Trophoblast cell (in vitro differentiated cells and primary cell): ENCODE data around the gene SAPCD2.
A peak's percentile ranks its signal among the peaks of the same experiment; 100 is the strongest.

Source experiments
- DNase-seq, 2 donors: peaks; one replicate each; pipeline ENCODE4 v3.0.0-alpha.2; 2016
- H2AFZ ChIP-seq: 2 replicates; pipeline ENCODE4 v1.6.1; 2013; ENCODE audit warnings: low read length, moderate library complexity, mild to moderate bottlenecking; ENCODE audit not compliant: insufficient read depth, poor library complexity
- H2AK5ac ChIP-seq: 2 replicates; pipeline ENCODE4 v1.6.1; 2013; ENCODE audit warnings: mild to moderate bottlenecking, low read length
- H2BK120ac ChIP-seq: 2 replicates; pipeline ENCODE4 v1.6.1; 2013; ENCODE audit warnings: low read length, mild to moderate bottlenecking, moderate library complexity; ENCODE audit not compliant: insufficient read depth, poor library complexity
- H2BK12ac ChIP-seq: 2 replicates; pipeline ENCODE4 v1.6.1; 2013; ENCODE audit warnings: mild to moderate bottlenecking, low read length, moderate library complexity
- H2BK5ac ChIP-seq: 2 replicates; pipeline ENCODE4 v1.6.1; 2013; ENCODE audit warnings: low read length, low read depth, moderate library complexity, mild to moderate bottlenecking; ENCODE audit not compliant: poor library complexity
- H3K14ac ChIP-seq: 2 replicates; pipeline ENCODE4 v1.6.1; 2013; ENCODE audit warnings: mild to moderate bottlenecking, low read length
- H3K18ac ChIP-seq: 2 replicates; pipeline ENCODE4 v1.6.1; 2013; ENCODE audit warnings: mild to moderate bottlenecking, low read length
- H3K23ac ChIP-seq: 2 replicates; pipeline ENCODE4 v1.6.1; 2013; ENCODE audit warnings: low read length
- H3K27ac ChIP-seq: 2 replicates; pipeline ENCODE4 v1.5.1; 2013; ENCODE audit warnings: low read depth, mild to moderate bottlenecking, inconsistent platforms, low read length, moderate library complexity
- H3K27me3 ChIP-seq: 2 replicates; pipeline ENCODE4 v1.6.1; 2013; ENCODE audit warnings: inconsistent platforms, mild to moderate bottlenecking, low read length, moderate library complexity; ENCODE audit not compliant: insufficient read depth
- H3K36me3 ChIP-seq, 2 experiments: 1 replicate in 1 of 2; 2 replicates in 1 of 2; pipeline ENCODE4 v1.6.1; 2013; ENCODE audit warnings: low read length in 2 of 2, mild to moderate bottlenecking in 2 of 2, moderate library complexity in 1 of 2; ENCODE audit not compliant: insufficient read depth in 2 of 2, control insufficient read depth in 1 of 2
- H3K4ac ChIP-seq: 2 replicates; pipeline ENCODE4 v1.6.1; 2013; ENCODE audit warnings: low read depth, mild to moderate bottlenecking, low read length, moderate library complexity
- H3K4me1 ChIP-seq, 2 experiments: 1 replicate in 1 of 2; 2 replicates in 1 of 2; pipeline ENCODE4 v1.6.1; 2013; ENCODE audit warnings: low read length in 2 of 2, mild to moderate bottlenecking in 2 of 2, moderate library complexity in 1 of 2; ENCODE audit not compliant: insufficient read depth in 2 of 2, control insufficient read depth in 1 of 2
- H3K4me2 ChIP-seq: 2 replicates; pipeline ENCODE4 v1.6.1; 2013; ENCODE audit warnings: inconsistent platforms, mild to moderate bottlenecking, low read length, moderate library complexity
- H3K4me3 ChIP-seq: 2 replicates; pipeline ENCODE4 v1.5.1; 2013; ENCODE audit warnings: mild to moderate bottlenecking, low read depth, low read length, inconsistent platforms
- H3K79me1 ChIP-seq: one replicate; pipeline ENCODE4 v1.6.1; 2013; ENCODE audit warnings: low read length
- H3K79me2 ChIP-seq: 2 replicates; pipeline ENCODE4 v1.6.1; 2013; ENCODE audit warnings: low read length, mild to moderate bottlenecking; ENCODE audit not compliant: control insufficient read depth, insufficient read depth, poor library complexity
- H3K9ac ChIP-seq: 2 replicates; pipeline ENCODE4 v1.6.1; 2013; ENCODE audit warnings: mild to moderate bottlenecking, low read length
- H3K9me3 ChIP-seq: 2 replicates; pipeline ENCODE4 v1.6.1; 2013; ENCODE audit warnings: low read depth, mild to moderate bottlenecking, control low read depth, inconsistent platforms, low read length; ENCODE audit not compliant: insufficient read depth
- H4K12ac ChIP-seq: 2 replicates; pipeline ENCODE4 v1.6.1; 2013; ENCODE audit warnings: low read depth, mild to moderate bottlenecking, low read length, moderate library complexity
- H4K8ac ChIP-seq: 2 replicates; pipeline ENCODE4 v1.6.1; 2013; ENCODE audit warnings: low read depth, mild to moderate bottlenecking, low read length, moderate library complexity
- H4K91ac ChIP-seq: one replicate; pipeline ENCODE4 v1.6.1; 2013; ENCODE audit warnings: low read depth, mild to moderate bottlenecking, low read length, moderate library complexity
- WGBS: extraction: QIAGEN DNeasy Blood & Tissue Kit; methylation state at CpG from one replicate; pipeline ENCODE4 v1.1.7; 2013; ENCODE audit warnings: missing lambda C conversion rate; ENCODE audit not compliant: insufficient read length, insufficient coverage; ENCODE audit errors: extremely low coverage; 5-methylcytosine and 5-hydroxymethylcytosine counted together

The SAPCD2 gene

GRCh38 chr9:137082925-137083290 is 12.6 kb upstream of the SAPCD2 start:
- H3K4me2 ChIP-seq, result no peak overlapping the region
- no peak overlapping the region for H2AFZ ChIP-seq
- H2BK12ac ChIP-seq, result no peak overlapping the region
- no peak overlapping the region for H3K23ac ChIP-seq
- peaks cover 14% of the 10 kb centered on the region for H3K79me1 ChIP-seq
- H3K4me3 ChIP-seq, result peak overlapping the region; percentile 12
- DNase-seq, result no peak
- peaks cover 7% of the 10 kb centered on the region for H3K79me2 ChIP-seq
- H2BK120ac ChIP-seq, result no peak overlapping the region
- peaks cover 0 to 2% of the 10 kb centered on the region in 2 experiments for H3K36me3 ChIP-seq
- no CpG with 5 or more reads among the region's 8 CpGs for WGBS
- no peak overlapping the region for H4K91ac ChIP-seq
- H2AK5ac ChIP-seq, result no peak overlapping the region
- no peak overlapping the region for H3K14ac ChIP-seq
- H3K4me1 ChIP-seq, result peaks cover 21% of the 10 kb centered on the region in 2 experiments
- H3K27me3 ChIP-seq, result peaks cover 10% of the 10 kb centered on the region
- H4K12ac ChIP-seq, result no peak overlapping the region
- H3K9ac ChIP-seq, result no peak overlapping the region
- no peak overlapping the region for H4K8ac ChIP-seq
- no peak overlapping the region for H2BK5ac ChIP-seq
- no peak overlapping the region for H3K4ac ChIP-seq
- peaks cover 5% of the 10 kb centered on the region for H3K9me3 ChIP-seq
- no peak overlapping the region for H3K27ac ChIP-seq
- no peak overlapping the region for H3K18ac ChIP-seq

- no peak overlapping the region for H3K18ac ChIP-seq
- peaks cover 15% of the 10 kb centered on the region for H3K79me1 ChIP-seq
- no CpG with 5 or more reads among the region's 16 CpGs for WGBS
- H4K91ac ChIP-seq, result no peak overlapping the region
- peak overlapping the region; percentile 12 for H3K4me3 ChIP-seq
- H2BK5ac ChIP-seq, result no peak overlapping the region
- peaks cover 7% of the 10 kb centered on the region for H3K79me2 ChIP-seq
- H2AK5ac ChIP-seq, result no peak overlapping the region
- H2AFZ ChIP-seq, result no peak overlapping the region
- no peak overlapping the region for H3K4me2 ChIP-seq
- H4K8ac ChIP-seq, result no peak overlapping the region
- H3K14ac ChIP-seq, result no peak overlapping the region
- no peak overlapping the region for H3K9ac ChIP-seq
- DNase-seq, result no peak
- H3K4ac ChIP-seq, result no peak overlapping the region
- no peak overlapping the region for H2BK12ac ChIP-seq
- no peak overlapping the region for H3K27ac ChIP-seq
- H3K23ac ChIP-seq, result no peak overlapping the region
- H2BK120ac ChIP-seq, result no peak overlapping the region
- H3K4me1 ChIP-seq, result peaks cover 18 to 21% of the 10 kb centered on the region in 2 experiments
- peaks cover 15% of the 10 kb centered on the region for H3K27me3 ChIP-seq
- peaks cover 0 to 2% of the 10 kb centered on the region in 2 experiments for H3K36me3 ChIP-seq
- H3K9me3 ChIP-seq, result peaks cover 6% of the 10 kb centered on the region
- H4K12ac ChIP-seq, result no peak overlapping the region
These were observed 12.0 kb upstream of the SAPCD2 start for GRCh38 chr9:137082222-137082924.

- H4K91ac ChIP-seq, result no peak overlapping the region
- peaks cover 0 to 2% of the 10 kb centered on the region in 2 experiments for H3K36me3 ChIP-seq
- H3K14ac ChIP-seq, result no peak overlapping the region
- H3K27me3 ChIP-seq, result peaks cover 22% of the 10 kb centered on the region
- H2BK5ac ChIP-seq, result no peak overlapping the region
- no CpG with 5 or more reads among the region's 24 CpGs for WGBS
- H3K4ac ChIP-seq, result no peak overlapping the region
- H3K27ac ChIP-seq, result no peak overlapping the region
- no peak for DNase-seq
- H3K79me1 ChIP-seq, result peaks cover 3% of the 10 kb centered on the region
- no peak overlapping the region for H2BK120ac ChIP-seq
- H4K8ac ChIP-seq, result no peak overlapping the region
- H3K79me2 ChIP-seq, result no peaks in the 10 kb centered on the region
- no peak overlapping the region for H2AK5ac ChIP-seq
- H3K4me2 ChIP-seq, result no peak overlapping the region
- no peak overlapping the region for H3K23ac ChIP-seq
- no peak overlapping the region for H3K18ac ChIP-seq
- no peak overlapping the region for H4K12ac ChIP-seq
- H2BK12ac ChIP-seq, result no peak overlapping the region
- H3K9me3 ChIP-seq, result peaks cover 9% of the 10 kb centered on the region
- H3K9ac ChIP-seq, result no peak overlapping the region
- peaks cover 10 to 14% of the 10 kb centered on the region in 2 experiments for H3K4me1 ChIP-seq
- H2AFZ ChIP-seq, result no peak overlapping the region
- H3K4me3 ChIP-seq, result no peak overlapping the region
These were observed 10.1 kb upstream of the SAPCD2 start for GRCh38 chr9:137080260-137081122.

GRCh38 chr9:137079401-137079787 is 9.0 kb upstream of the SAPCD2 start:
- DNase-seq, result no peak
- Histone ChIP-seq H2BK12ac (no peak overlapping the region), H4K12ac (no peak overlapping the region), H3K14ac (no peak overlapping the region), H3K4me2 (no peak overlapping the region), H3K27ac (no peak overlapping the region), H4K91ac (no peak overlapping the region), H3K23ac (no peak overlapping the region), H3K36me3 (peaks cover 0 to 2% of the 10 kb centered on the region in 2 experiments), H2AK5ac (no peak overlapping the region), H4K8ac (no peak overlapping the region), H2BK5ac (no peak overlapping the region), H3K27me3 (peaks cover 22% of the 10 kb centered on the region), H3K9ac (no peak overlapping the region), H3K4me3 (no peak overlapping the region), H2AFZ (no peak overlapping the region), H3K4ac (no peak overlapping the region), H3K79me2 (no peaks in the 10 kb centered on the region), H2BK120ac (no peak overlapping the region), H3K79me1 (peaks cover 3% of the 10 kb centered on the region), H3K18ac (no peak overlapping the region), H3K9me3 (peaks cover 9% of the 10 kb centered on the region), H3K4me1 (peaks cover 10 to 14% of the 10 kb centered on the region in 2 experiments)
- no CpG with 5 or more reads among the region's 13 CpGs for WGBS
